HCT116 (cell line): ENCODE data around the gene SH2D6. TPM values are rescaled to one million over a fixed set of nuclear protein-coding genes. Genes with fewer than 3 reads are reported as not detected.
A peak's percentile ranks its signal among the peaks of the same experiment; 100 is the strongest.

Source experiments
- ATAC-seq: fragments of 200-7000 bp; cut with Tn5 transposase; 2 replicates; pipeline ENCODE4 v1.9.1; 2020; ENCODE audit warnings: mild to moderate bottlenecking, moderate library complexity
- BruUV-seq: library from RNA; stranded (reverse); fragments of 400-500 nt; replicated peaks from 2 replicates; lab custom pipeline; 2021; lab: Mats Ljungman, UMichigan
- CTCF ChIA-PET: fragments of 300-600 bp; sonication (Branson Sonifier 250); formaldehyde crosslinking; loops from one replicate; lab custom pipeline; 2021; ENCODE audit warnings: antibody characterized with exemption; lab: Charles Lee
- POLR2A ChIA-PET: fragments of 300-600, 350-600 bp; sonication (Branson Sonifier 250); formaldehyde crosslinking; loops from one replicate; lab custom pipeline; 2021; ENCODE audit warnings: antibody characterized with exemption; lab: Charles Lee
- RAD21 ChIA-PET, 2 experiments: fragments of 300-600 bp; sonication (Branson Sonifier 250); formaldehyde crosslinking; loops; one replicate each; lab custom pipeline; 2023; ENCODE audit warnings: low total read pairs in 2 of 2; ENCODE audit not compliant: uncharacterized antibody in 2 of 2, unreplicated experiment in 2 of 2, low non-redundant PET in 1 of 2; lab: Charles Lee
- DNase-seq: peaks from one replicate; pipeline ENCODE4 v3.0.0-alpha.2; 2010; ENCODE audit warnings: low read depth, low spot score
- H2AFZ ChIP-seq: fragments of 200-600 bp; shearing (Covaris generic), sonication (generic); 2 replicates; pipeline ENCODE4 v1.6.1; 2017; ENCODE audit warnings: low read depth, mixed run types, mixed read lengths, antibody characterized with exemption, low read length; ENCODE audit not compliant: poor library complexity, severe bottlenecking
- H3K27ac ChIP-seq: 2 replicates; pipeline ENCODE4 v1.5.1; 2012; ENCODE audit warnings: low read depth, low read length
- H3K27me3 ChIP-seq: fragments of 200-600 bp; sonication (generic); 2 replicates; pipeline ENCODE4 v1.6.1; 2016; ENCODE audit warnings: mixed run types, low read length, mixed read lengths; ENCODE audit not compliant: insufficient read depth
- H3K36me3 ChIP-seq, 2 experiments: fragments of 200-500 bp in 1 of 2; fragments of 200-600 bp in 1 of 2; sonication (Bioruptor generic) in 1 of 2; sonication (generic) in 1 of 2; 2 replicates each; pipeline versions ENCODE4 v1.5.1 to v1.6.1; 2014 to 2016; ENCODE audit warnings: low read length in 2 of 2, inconsistent platforms in 1 of 2, mixed read lengths in 1 of 2, mixed run types in 1 of 2; ENCODE audit not compliant: insufficient read depth in 2 of 2, control insufficient read depth in 1 of 2
- H3K4me1 ChIP-seq, 2 experiments: fragments of 200-600 bp in 1 of 2; sonication (generic) in 1 of 2; 2 replicates each; pipeline versions ENCODE4 v1.5.1 to v1.6.1; 2012 to 2017; ENCODE audit warnings: low read length in 2 of 2, inconsistent platforms in 1 of 2, mild to moderate bottlenecking in 1 of 2, mixed read lengths in 1 of 2, mixed run types in 1 of 2, moderate library complexity in 1 of 2; ENCODE audit not compliant: insufficient read depth in 2 of 2, control insufficient read depth in 1 of 2
- H3K4me2 ChIP-seq: fragments of 200-600 bp; sonication (generic); 2 replicates; pipeline ENCODE4 v1.6.1; 2017; ENCODE audit warnings: mixed run types, low read length, mixed read lengths
- H3K4me3 ChIP-seq, 2 experiments: fragments of 200-600 bp in 1 of 2; sonication (generic) in 1 of 2; replicated peaks in 1 of 2; 2 replicates each; pipeline ENCODE4 v1.5.1; 2011 to 2016; ENCODE audit warnings: low read length in 2 of 2, control low read depth in 1 of 2, low read depth in 1 of 2, mild to moderate bottlenecking in 1 of 2, mixed read lengths in 1 of 2, mixed run types in 1 of 2
- H3K79me2 ChIP-seq: fragments of 200-600 bp; sonication (generic); 2 replicates; pipeline ENCODE4 v1.6.1; 2017; ENCODE audit warnings: mild to moderate bottlenecking, mixed run types, low read length, moderate library complexity, mixed read lengths; ENCODE audit not compliant: insufficient read depth
- H3K9ac ChIP-seq: fragments of 200-600 bp; sonication (generic); 2 replicates; pipeline ENCODE4 v1.6.1; 2016; ENCODE audit warnings: low read length, mixed read lengths
- H3K9me2 ChIP-seq: fragments of 200-600 bp; sonication (generic), shearing (Covaris generic); 2 replicates; pipeline ENCODE4 v1.6.1; 2017; ENCODE audit warnings: mixed run types, mild to moderate bottlenecking, moderate library complexity; ENCODE audit not compliant: insufficient read depth
- H3K9me3 ChIP-seq, 2 experiments: fragments of 200-500 bp in 1 of 2; fragments of 200-600 bp in 1 of 2; sonication (Bioruptor generic) in 1 of 2; sonication (generic) in 1 of 2; 2 replicates each; pipeline ENCODE4 v1.6.1; 2014 to 2017; ENCODE audit warnings: low read length in 2 of 2, mixed read lengths in 2 of 2, inconsistent platforms in 1 of 2, low read depth in 1 of 2, mild to moderate bottlenecking in 1 of 2, mixed run types in 1 of 2, moderate library complexity in 1 of 2; ENCODE audit not compliant: control insufficient read depth in 1 of 2, insufficient read depth in 1 of 2
- H4K20me1 ChIP-seq: fragments of 200-600 bp; sonication (generic), shearing (Covaris generic); 2 replicates; pipeline ENCODE4 v1.6.1; 2017; ENCODE audit warnings: mixed run types, mild to moderate bottlenecking, moderate library complexity; ENCODE audit not compliant: insufficient read depth
- ATF3 ChIP-seq: IDR thresholded peaks from 2 replicates; pipeline ENCODE4 v1.6.1; 2012
- EZH2 ChIP-seq: fragments of 200-600 bp; sonication (generic); IDR thresholded peaks from 2 replicates; pipeline ENCODE4 v1.6.1; 2017; ENCODE audit warnings: antibody characterized with exemption, mixed run types
- POLR2A ChIP-seq: IDR thresholded peaks from 2 replicates; pipeline ENCODE4 v1.7.0; 2011; ENCODE audit warnings: borderline replicate concordance; ENCODE audit not compliant: insufficient read depth, insufficient read length; ENCODE audit errors: extremely low read depth
- RAD21 ChIP-seq: IDR thresholded peaks from 2 replicates; pipeline ENCODE4 v1.6.1; 2012; ENCODE audit warnings: low read depth, mild to moderate bottlenecking
- SRF ChIP-seq: IDR thresholded peaks from 2 replicates; pipeline ENCODE4 v1.6.1; 2012; ENCODE audit warnings: low read depth
- ZBTB33 ChIP-seq: IDR thresholded peaks from 2 replicates; pipeline ENCODE4 v1.6.1; 2011; ENCODE audit warnings: mild to moderate bottlenecking, low read length, moderate library complexity; ENCODE audit not compliant: insufficient replicate concordance; ENCODE audit errors: extremely low read depth
- ZNF274 ChIP-seq: fragments of 200-500 bp; sonication (Bioruptor generic); IDR thresholded peaks from 2 replicates; pipeline ENCODE4 v1.6.1; 2014; ENCODE audit warnings: mild to moderate bottlenecking, low read depth, low read length, inconsistent platforms
- intact Hi-C: fragments of 100-400 bp; cut with micrococcal nuclease; formaldehyde crosslinking; loops from 2 replicates; pipeline ENCODE4 v1.10.0; 2022
- total RNA-seq: library from RNA; stranded (reverse); gene quantifications from one replicate; pipeline ENCODE4 v1.2.1, GENCODE V29; 2021; ENCODE audit not compliant: unreplicated experiment
- TF ChIP-seq, protein P1 (sequence below): IDR thresholded peaks from 2 replicates; pipeline ENCODE4 v1.6.1; 2012; ENCODE audit warnings: low read depth

SH2D6 gene
- total RNA-seq, 1 experiment from 2014 or later = 2.7 TPM

DNA sequence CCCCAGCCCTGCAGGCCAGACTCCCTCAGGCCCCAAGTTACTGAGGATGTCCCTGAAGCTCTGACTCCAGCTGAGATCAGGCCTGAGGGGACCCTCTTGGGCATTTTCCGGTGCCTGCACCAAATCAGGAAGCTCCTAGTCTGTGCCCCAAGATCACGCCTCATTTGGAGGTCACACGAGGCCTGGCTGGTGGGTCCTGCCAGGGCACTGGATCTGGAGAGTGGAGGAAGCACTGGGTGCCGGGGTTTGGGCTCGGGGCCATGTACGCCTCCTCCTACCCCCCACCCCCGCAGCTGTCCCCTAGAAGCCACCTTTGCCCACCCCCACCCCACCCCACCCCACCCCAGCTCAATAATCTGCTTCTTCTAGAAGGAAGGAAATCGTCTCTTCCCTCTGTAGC lies 16.2 kb downstream of the SH2D6 start (continued):
- TF ChIP-seq ZBTB33 (no peak), ATF3 (no peak), ZNF274 (no peak), POLR2A (no peak)
- TF ChIP-seq, protein P1, sequence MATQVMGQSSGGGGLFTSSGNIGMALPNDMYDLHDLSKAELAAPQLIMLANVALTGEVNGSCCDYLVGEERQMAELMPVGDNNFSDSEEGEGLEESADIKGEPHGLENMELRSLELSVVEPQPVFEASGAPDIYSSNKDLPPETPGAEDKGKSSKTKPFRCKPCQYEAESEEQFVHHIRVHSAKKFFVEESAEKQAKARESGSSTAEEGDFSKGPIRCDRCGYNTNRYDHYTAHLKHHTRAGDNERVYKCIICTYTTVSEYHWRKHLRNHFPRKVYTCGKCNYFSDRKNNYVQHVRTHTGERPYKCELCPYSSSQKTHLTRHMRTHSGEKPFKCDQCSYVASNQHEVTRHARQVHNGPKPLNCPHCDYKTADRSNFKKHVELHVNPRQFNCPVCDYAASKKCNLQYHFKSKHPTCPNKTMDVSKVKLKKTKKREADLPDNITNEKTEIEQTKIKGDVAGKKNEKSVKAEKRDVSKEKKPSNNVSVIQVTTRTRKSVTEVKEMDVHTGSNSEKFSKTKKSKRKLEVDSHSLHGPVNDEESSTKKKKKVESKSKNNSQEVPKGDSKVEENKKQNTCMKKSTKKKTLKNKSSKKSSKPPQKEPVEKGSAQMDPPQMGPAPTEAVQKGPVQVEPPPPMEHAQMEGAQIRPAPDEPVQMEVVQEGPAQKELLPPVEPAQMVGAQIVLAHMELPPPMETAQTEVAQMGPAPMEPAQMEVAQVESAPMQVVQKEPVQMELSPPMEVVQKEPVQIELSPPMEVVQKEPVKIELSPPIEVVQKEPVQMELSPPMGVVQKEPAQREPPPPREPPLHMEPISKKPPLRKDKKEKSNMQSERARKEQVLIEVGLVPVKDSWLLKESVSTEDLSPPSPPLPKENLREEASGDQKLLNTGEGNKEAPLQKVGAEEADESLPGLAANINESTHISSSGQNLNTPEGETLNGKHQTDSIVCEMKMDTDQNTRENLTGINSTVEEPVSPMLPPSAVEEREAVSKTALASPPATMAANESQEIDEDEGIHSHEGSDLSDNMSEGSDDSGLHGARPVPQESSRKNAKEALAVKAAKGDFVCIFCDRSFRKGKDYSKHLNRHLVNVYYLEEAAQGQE = no peak

- ATAC-seq (no peak), DNase-seq (no peak)
- ChIA-PET POLR2A (interaction anchor here (1.0 kb wide), 1 partner anchor 104 kb away, joined by 4 read pairs; no protein-coding TSS in a partner anchor), CTCF (interaction anchor here (0.9 kb wide), 1 partner anchor 10 kb away, joined by 3 read pairs; no protein-coding TSS in a partner anchor), RAD21 (no interaction called here)
- Histone ChIP-seq H3K27me3 (no peaks in the 10 kb centered on the region), H3K9ac (no peak overlapping the region), H2AFZ (no peak overlapping the region), H3K4me3 (no peak overlapping the region), H3K9me2 (no peaks in the 10 kb centered on the region), H4K20me1 (no peaks in the 10 kb centered on the region), H3K4me2 (no peak overlapping the region), H3K79me2 (no peaks in the 10 kb centered on the region), H3K27ac (peak overlapping the region; percentile 24; the same call in 1 of the 2 replicates), H3K9me3 (no peaks in the 10 kb centered on the region), H3K36me3 (no peaks in the 10 kb centered on the region), H3K4me1 (peaks cover 24 to 43% of the 10 kb centered on the region in 2 experiments)
- TF ChIP-seq RAD21 = no peak
- TF ChIP-seq EZH2 = no peak
- TF ChIP-seq ATF3 = no peak
- no peak for TF ChIP-seq SRF
- intact Hi-C loops = no loop called here
- BruUV-seq = no TSS peak
Observed at GRCh38 chr2:85435220-85435958, 16.9 kb downstream of the SH2D6 start.
